HG02763 (cell line): ENCODE results near the gene PLPPR1.

ENCODE experiments used
- ATAC-seq: cut with Tn5 transposase; IDR thresholded peaks from one replicate; pipeline ENCODE4 v1.9.1; 2021; ENCODE audit warnings: mild to moderate bottlenecking, moderate library complexity; ENCODE audit not compliant: unreplicated experiment

The PLPPR1 gene

GRCh38 chr9:101201630-101202029 is 173.1 kb downstream of the PLPPR1 start:
- no peak for ATAC-seq

- no peak for ATAC-seq
Observed at GRCh38 chr9:101209670-101210069, 181.1 kb downstream of the PLPPR1 start.

DNA sequence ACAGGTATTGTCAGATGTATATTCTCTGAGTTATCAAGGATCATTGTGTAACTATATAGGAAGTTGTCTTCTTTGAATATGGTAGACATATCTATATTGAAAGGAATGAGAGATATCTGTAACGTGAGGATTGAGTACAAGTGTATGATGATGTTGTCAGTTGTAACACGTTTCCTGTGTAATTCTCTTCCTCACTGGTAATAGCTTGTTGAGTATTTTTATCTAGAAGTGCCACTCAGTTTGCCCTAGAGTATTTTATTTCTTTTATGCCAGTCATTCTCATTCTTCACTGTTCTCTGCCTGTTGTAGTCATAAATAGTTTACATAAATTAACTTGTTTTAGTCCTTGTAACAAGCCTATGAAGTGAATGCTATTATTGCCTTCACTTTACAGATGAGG is 184.1 kb downstream of the PLPPR1 start:
- no peak for ATAC-seq

- no peak for ATAC-seq
Observed at GRCh38 chr9:101219030-101219429, 190.5 kb downstream of the PLPPR1 start.

DNA sequence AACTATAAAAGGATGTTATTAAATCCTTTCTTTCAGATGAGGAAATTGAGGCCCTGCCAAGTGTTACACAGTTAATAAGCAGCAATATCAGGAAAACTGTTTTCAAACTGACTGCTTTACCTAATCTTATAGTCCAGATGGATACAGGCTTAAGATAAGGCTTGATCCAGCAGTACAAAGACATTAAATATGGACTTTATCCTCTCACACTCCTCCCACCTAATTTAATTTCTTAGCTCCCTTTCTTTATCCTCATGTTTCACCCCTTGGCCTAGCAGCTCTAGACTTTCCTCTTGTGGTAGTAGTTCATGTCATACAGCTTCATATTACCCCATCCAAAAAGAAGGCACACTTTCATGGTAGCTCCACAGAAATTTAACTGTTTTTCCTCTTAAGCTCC is 191.8 kb downstream of the PLPPR1 start:
- ATAC-seq = no peak

DNA sequence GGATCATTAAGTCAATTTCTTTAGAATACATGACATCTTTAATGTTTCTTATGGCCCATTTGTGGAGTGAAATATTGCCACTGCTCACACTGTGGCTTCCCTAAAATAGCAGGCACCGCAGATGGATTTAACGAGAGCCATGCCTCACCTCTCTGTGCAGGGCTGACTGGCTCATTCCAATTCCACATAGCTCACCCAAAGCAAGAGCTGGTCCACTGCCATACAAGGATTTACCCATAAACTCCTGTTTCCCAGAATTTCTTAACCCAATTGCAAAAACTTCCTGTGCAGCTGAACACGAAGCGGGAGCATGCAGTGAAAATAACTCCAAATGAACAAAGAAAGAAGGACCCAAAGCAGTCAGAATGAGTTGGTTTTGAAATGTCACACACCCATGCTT is 196.7 kb downstream of the PLPPR1 start:
- ATAC-seq = no peak

DNA sequence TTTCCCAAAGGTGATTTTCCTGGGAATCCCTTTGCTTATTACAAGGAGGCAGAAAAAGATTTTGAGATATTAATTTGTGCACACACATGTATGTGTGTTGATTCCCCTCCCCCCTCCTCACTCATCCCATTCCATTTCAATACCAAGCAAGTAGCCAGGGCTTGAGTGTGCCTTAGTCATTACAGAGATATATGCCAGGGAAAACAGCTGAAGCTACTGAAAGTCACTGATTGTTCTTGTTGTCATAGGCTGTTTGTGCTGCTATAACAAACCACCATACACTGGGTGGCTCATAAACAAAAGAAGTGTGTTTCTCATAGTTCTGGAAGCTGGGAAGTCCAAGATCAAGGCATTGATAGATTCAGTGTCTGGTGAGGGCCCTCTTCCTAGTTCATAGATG is 197.6 kb downstream of the PLPPR1 start:
- no peak for ATAC-seq

GRCh38 chr9:101226803-101227202 is 198.3 kb downstream of the PLPPR1 start:
- no peak for ATAC-seq

- no peak for ATAC-seq
Observed at GRCh38 chr9:101229606-101230005, 201.1 kb downstream of the PLPPR1 start.

DNA sequence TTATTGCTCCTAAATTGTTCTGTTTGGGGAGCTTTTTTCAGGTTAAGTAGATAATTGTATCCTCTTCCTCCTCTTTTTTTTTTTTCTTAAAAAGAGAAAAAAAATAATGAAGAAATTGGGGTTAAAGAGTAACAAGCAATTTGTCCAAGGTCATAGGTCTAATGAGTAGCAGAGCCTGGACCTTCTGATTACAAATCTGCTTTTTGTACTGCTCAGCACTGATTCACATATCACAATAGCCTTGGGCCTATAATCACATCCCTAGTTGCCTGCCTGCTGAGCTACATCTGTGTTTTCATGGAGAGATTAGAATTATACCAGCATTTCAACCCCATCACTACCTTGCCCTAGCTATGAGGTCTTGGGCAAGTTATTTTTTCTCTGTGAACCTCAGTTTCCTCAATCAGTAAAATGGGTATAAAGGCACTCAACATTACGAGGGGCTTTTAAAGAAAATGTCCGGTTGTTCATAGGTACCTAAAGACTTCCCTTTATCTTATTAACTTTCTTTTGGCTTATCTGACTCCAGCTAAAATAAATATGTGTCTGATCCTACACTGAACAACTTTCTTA is 204.0 kb downstream of the PLPPR1 start:
- ATAC-seq = no peak

DNA sequence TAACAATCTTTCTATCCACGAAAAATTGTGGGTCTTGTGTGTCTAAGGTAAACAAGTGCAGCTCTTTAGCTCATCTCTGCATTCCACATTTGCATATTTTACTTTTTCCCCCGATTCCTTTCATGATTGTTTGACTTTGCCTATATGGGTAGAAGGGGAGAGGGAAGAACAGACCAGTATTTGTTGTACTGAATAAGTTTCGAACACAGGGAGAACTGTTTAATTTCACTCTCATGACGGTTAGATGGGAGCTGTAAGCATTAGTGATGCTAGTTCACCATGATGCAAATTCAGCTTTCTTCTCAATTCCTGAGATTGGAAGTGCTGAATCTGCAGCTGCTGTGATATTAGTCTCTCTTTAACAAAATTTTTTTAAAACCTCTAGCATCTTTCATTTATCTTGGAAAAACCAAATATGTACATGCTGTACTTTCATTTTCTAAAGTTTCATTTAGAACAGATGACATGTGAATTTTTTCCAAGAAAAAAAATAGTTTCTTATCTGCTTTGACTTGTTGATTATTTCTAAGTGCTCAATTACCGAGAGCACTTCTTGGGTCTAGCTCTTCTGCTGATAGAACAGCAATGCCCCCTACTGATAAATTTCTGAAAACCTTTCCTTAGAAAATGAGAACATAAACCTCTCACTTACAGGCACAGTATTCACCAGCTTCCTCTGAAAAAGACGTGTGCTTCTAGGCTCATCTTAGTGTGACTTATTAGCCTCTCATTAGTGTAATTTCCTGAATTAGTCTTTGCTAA is 206.8 kb downstream of the PLPPR1 start:
- ATAC-seq = no peak

DNA sequence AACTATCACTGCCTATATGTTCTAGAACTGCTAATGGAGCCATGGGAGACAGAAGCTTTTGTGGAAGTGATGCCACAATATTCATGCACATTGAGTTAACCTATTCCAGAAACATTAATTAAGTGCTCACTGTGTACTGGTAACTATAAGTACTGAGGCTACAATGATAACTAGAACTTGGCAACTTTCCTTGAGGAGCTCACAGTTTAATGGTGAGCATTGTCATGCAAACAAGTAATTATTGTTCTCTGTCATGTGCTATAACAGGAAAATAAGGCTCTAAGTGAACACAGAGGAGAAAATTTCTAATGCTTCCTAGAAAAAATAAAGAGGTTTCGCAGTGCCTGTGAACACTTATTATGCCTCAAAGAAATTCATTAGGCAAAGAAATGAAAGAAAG is 214.1 kb downstream of the PLPPR1 start:
- no peak for ATAC-seq

- ATAC-seq = no peak
Observed at GRCh38 chr9:101246691-101247090, 218.2 kb downstream of the PLPPR1 start.

GRCh38 chr9:101247297-101247696 is 218.8 kb downstream of the PLPPR1 start:
- no peak for ATAC-seq

DNA sequence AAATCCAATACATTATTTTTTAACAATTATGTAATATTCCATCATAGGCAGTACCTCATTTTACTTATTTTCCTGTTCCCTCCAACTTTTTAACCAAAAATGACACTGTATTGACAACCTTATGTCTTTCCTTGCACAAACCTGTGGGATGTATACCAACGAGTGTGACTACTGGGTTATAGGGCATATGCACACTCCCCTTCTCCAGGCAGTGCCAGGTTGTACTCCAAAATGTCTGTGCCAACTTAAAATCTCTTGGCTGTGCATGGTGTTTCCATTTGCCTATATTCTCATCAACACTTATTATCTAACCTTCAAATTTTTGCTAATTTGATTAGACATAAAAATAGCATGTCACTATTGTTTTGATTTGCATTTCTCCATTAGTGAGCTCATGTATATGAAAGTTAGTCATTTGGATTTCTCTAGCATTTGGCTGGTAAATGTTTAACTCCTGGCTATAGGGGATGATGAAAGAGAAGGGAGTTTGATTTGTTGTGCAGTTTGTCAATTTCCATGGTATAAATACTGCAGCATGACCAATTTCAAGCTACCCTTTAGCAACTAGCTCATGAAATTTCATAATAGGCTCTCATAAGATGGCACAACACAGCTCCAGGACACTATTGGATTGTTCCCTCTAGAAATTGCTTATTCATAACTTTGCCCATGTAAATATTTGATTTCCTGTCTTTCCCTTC is 226.4 kb downstream of the PLPPR1 start:
- ATAC-seq = no peak

- ATAC-seq = no peak
Observed at GRCh38 chr9:101264727-101265126, 236.2 kb downstream of the PLPPR1 start.

DNA sequence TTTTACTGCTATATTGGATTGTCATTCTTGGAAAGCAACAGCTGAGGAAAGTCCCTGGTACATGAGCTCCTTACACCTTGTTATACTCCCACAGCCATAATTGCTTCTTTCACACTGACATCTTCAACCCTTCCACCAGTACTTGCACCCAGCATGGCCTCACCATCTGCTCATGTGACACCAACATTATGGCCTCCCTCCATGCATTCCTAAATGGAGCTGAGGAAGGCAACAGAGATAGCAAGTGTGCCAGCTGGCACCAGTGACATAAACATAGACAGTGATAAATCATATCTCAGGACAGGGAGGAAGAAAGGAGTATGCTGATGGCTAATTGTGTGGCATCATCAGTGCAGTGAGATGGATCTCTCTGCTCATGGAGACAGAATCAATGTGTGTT is 236.7 kb downstream of the PLPPR1 start:
- no peak for ATAC-seq

DNA sequence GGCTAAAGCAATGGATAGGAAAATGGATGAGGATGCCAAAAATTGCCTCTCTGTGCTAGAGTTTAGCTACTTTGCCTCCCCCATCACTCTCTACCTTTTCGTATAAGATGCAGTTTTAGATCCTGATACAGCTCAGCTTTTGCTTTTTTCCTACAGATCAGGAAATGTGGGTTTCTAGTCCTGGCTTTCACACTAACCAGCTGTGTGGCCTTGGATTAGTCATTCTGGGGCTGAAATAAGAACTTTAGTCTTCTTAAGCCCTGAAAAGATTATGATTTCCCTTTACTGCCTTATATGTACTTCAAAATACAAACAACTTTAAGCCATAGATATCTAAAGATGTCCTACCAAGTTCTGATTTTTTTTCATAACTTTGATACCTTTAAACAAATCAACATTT is 239.9 kb downstream of the PLPPR1 start:
- no peak for ATAC-seq

DNA sequence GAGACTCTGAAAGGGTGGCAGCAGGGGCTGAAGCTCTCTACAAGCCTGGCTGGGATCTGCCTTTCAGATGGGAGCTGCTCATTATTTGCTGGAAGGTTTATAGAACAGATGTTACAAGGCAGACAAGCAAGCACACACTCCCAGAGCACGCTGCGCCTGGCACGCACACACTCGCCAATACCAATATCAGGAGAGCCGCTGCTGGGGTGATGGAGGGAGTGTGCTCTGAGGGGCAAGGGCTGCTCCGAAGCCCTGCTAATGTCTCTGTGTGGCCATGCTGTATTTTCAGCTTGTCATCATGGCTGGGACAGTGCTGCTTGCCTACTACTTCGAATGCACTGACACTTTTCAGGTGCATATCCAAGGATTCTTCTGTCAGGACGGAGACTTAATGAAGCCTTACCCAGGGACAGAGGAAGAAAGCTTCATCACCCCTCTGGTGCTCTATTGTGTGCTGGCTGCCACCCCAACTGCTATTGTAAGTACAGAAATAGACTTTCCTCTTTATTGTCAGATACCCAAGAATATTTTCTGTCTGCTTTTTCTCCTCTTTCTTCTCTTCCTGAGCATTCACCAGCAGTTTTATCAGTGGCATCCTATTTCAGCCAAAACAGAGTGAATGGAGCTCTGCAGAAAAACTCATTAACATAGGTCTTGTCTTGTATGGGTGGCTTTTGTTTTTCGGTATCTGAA is 241.2 kb downstream of the PLPPR1 start:
- ATAC-seq = no peak

GRCh38 chr9:101270302-101270701 is 241.8 kb downstream of the PLPPR1 start:
- ATAC-seq = no peak

GRCh38 chr9:101271102-101271501 is 242.6 kb downstream of the PLPPR1 start:
- no peak for ATAC-seq
